Lower leg skin (tissue), 3 donors: Measurements from ENCODE around the gene TMEM150B.

Experiments
- POLR2A ChIP-seq, 2 donors: fragments of 450-650 bp; IDR thresholded peaks; one replicate each; pipeline ENCODE4 v1.6.1; 2016 to 2017; ENCODE audit warnings: antibody characterized with exemption in 2 of 2, mild to moderate bottlenecking in 1 of 2, moderate library complexity in 1 of 2
- TF ChIP-seq, protein P1 (sequence below), 3 donors: fragments of 450-650 bp; IDR thresholded peaks; one replicate each; pipeline ENCODE4 v1.5.1; 2016; ENCODE audit warnings: antibody characterized with exemption in 3 of 3, mild to moderate bottlenecking in 3 of 3, moderate library complexity in 2 of 3

DNA sequence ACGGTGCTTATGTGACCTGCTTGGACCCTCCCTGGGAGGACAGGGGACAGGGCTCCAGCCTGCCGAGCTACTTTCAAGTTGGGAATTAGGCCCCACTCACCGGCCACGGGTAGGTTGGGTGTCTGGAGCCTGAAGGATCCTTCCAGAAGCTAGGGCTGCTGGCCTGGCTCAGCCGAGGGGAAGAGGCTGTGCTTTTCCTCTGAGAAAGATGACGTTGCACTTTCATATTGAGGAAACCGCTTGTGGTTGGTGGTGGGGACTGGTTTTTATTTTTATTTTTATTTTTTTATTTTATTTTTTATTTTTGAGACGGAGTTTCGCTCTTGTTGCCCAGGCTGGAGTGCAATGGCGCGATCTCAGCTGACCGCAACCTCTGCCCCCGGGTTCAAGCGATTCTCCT is at the start of gene TMEM150B:
- no peak for TF ChIP-seq POLR2A (IDR thresholded peaks at IDR 0.05)
- TF ChIP-seq, protein P1, sequence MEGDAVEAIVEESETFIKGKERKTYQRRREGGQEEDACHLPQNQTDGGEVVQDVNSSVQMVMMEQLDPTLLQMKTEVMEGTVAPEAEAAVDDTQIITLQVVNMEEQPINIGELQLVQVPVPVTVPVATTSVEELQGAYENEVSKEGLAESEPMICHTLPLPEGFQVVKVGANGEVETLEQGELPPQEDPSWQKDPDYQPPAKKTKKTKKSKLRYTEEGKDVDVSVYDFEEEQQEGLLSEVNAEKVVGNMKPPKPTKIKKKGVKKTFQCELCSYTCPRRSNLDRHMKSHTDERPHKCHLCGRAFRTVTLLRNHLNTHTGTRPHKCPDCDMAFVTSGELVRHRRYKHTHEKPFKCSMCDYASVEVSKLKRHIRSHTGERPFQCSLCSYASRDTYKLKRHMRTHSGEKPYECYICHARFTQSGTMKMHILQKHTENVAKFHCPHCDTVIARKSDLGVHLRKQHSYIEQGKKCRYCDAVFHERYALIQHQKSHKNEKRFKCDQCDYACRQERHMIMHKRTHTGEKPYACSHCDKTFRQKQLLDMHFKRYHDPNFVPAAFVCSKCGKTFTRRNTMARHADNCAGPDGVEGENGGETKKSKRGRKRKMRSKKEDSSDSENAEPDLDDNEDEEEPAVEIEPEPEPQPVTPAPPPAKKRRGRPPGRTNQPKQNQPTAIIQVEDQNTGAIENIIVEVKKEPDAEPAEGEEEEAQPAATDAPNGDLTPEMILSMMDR (IDR thresholded peaks at IDR 0.05): no peak
